HG03378 (cell line): Measurements from ENCODE around the gene BTBD1.
"Not testable (repeated sequence)": the region's sequence is repeated elsewhere in the genome, so short reads cannot be mapped to it uniquely, and the experiment has no call there.

Experiments
- ATAC-seq: cut with Tn5 transposase; IDR thresholded peaks from one replicate; pipeline ENCODE4 v1.9.1; 2021; ENCODE audit warnings: mild to moderate bottlenecking, moderate library complexity; ENCODE audit not compliant: unreplicated experiment

BTBD1 gene

DNA sequence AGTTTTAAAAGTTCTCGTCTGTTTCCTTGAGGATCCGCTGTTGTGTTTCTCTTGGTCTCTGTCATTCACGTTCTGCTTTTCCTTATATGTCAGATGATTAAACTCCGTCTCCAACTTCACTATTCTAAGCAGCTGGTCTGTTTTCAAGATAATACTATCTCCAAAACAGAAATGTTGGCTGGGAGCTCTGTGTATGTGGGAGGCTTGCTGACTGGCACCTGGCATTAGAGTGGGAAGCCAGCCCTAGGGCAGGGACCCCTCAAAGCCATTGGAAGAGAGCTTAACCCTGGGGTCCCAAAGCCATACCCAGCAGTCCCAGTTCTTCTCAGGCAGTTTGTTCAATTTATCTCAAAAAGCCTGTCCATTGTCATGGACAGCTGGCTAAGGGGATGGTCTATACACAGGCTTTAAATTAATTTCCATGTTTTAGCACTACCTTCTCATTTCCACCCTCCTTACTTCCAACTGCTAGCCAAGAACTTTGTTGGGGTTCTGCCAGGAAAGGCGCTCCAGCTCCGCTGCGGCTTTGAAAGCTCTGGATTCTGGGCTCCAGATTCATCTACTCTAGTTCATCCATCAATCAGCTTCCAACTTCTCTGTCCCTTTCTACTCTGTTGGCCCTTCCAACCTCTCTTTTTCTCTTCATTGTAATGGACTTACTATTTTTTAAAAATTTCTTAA, 9.2 kb downstream of the BTBD1 start:
- no peak for ATAC-seq

- no peak for ATAC-seq
These were observed 10.1 kb downstream of the BTBD1 start for GRCh38 chr15:83057002-83057401.

- ATAC-seq: no peak
These were observed 13.9 kb downstream of the BTBD1 start for GRCh38 chr15:83053151-83053550.

GRCh38 chr15:83046558-83047127, 20.4 kb downstream of the BTBD1 start:
- ATAC-seq: no peak

GRCh38 chr15:83044156-83044555, 22.9 kb downstream of the BTBD1 start:
- no peak for ATAC-seq

- no peak for ATAC-seq
These were observed 27.8 kb downstream of the BTBD1 start for GRCh38 chr15:83039206-83039605.

- no peak for ATAC-seq
These were observed 30.8 kb downstream of the BTBD1 start for GRCh38 chr15:83036253-83036652.

DNA sequence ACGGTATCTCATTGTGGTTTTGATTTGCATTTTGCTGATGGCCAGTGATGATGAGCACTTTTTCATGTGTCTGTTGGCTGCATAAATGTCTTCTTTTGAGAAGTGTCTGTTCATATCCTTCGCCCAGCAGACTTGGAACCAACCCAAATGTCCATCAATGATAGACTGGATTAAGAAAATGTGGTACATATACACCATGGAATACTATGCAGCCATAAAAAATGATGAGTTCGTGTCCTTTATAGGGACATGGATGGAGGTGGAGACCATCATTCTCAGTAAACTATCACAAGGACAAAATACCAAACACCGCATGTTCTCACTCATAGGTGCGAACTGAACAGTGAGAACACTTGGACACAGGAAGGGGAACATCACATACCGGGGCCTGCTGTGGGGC, 35.8 kb downstream of the BTBD1 start:
- not testable (repeated sequence) for ATAC-seq

DNA sequence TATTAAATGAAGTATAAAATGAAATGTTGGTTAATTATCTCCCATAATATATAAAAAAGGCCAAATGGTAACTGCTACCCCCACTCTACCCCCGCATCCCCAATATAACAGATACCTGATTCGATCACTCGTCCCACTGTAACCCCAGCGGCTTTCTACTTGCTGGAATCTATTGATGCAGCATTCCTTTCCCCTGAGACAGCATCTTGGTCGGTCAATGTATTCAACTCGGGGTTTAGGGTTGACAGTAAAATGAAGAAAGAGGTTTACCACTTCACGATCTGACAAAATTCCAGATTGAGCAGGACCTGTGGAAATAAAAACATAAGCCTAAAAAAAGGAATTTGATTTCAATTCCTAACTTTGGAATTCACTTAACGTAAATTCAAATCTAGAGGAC, 37.0 kb downstream of the BTBD1 start:
- ATAC-seq: no peak

GRCh38 chr15:83018436-83018835, 48.6 kb downstream of the BTBD1 start:
- ATAC-seq: no peak

GRCh38 chr15:83016906-83017305, 50.1 kb downstream of the BTBD1 start:
- ATAC-seq: no peak

GRCh38 chr15:83015361-83015760, 51.7 kb downstream of the BTBD1 start:
- ATAC-seq: no peak

DNA sequence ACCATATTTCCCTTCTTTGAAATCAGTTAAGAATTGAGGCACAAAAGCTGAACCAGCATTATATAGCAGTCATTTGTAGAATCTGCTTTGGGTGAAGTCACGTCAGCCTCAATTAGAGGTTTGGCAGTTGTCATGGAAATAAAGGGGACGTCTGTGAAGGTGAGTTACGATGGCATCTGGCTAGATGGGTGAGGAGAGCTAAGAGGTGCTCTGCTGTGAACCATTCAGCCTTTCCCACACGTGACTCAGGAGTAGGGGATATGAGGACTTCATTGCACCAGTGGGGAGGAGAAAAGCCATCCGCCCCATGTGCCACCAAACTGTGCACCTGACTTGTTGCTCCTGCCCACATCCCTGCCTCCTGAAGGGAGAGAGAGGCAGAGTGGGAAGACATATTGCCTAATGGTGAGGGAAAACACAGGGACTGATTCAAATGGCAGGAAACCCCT, 52.8 kb downstream of the BTBD1 start:
- ATAC-seq: no peak

- ATAC-seq: no peak
These were observed 54.4 kb downstream of the BTBD1 start for GRCh38 chr15:83012636-83013035.

- no peak for ATAC-seq
These were observed 55.0 kb downstream of the BTBD1 start for GRCh38 chr15:83012076-83012426.

DNA sequence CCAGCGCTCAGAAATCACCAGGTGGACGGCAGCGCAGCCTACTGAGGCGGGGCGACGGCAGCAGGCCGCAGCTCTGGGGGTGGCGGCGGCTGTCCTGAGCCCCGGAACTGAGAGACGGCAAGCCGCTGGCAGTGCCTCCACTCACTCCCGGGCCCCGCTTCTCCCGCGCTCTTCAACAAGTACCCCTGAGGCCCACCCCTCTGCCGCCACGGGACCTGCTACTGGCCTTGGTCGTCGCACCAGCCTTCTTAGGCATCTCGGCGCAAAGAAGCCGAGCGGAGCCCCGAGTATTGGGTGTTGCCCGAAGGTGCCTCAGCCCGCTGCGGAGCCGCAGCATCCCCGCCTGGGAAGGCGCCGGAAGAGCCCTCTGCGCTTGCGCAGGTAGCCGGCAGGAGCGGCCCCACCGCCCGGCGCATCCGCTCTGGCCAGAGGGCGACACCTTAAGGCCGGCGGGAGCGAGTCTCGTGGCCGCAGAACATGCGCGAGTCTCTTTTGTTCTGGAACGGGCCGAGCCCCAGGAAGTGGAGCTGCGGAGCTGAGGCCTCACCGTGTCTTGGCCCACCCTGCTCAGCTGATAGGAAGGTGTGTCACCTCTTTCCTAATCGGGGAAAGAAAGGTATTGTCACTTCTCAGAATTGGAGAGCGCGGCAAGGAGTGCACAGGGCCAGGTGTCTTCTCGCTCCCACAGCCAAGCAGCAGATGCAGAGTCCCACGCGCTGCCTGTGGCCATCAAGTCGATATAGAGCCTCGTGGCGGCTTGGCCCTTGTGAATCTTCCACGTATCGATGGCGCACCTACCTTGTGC, 55.6 kb downstream of the BTBD1 start, which contains the start of gene C15orf40:
Gene C15orf40, minus strand, starts transcription at position 369 of the 805 bp plus-strand sequence. Its CDS starts 32 bp downstream, at position 337.
- ATAC-seq: peak; percentile 74

DNA sequence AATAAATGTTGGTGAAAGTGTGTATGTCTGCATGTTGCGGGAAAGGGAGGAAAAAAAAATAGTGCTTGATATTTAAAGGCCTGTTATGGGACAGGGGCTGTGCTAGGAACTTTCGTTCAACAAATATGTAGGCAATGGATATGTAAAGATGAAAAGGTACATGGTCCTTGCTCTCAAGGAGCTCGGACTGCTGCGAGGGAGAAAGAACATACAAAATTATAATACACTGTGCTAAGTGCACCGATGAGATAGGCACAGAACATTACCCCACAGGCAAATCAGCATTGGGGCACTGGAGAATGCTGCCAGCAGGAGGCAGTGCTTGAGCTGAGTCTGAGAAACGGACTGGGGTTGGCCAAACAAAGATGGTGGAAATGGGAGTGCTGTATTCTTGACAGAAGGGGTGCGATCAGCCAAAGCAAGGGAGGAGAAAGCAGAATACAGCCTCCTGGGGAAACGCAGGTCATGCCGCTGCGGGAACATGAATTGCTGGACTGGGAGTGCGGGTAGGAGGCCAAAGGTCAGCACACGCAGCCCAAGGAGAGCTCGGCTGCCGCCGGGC, 56.3 kb downstream of the BTBD1 start:
- peak; percentile 61 for ATAC-seq

DNA sequence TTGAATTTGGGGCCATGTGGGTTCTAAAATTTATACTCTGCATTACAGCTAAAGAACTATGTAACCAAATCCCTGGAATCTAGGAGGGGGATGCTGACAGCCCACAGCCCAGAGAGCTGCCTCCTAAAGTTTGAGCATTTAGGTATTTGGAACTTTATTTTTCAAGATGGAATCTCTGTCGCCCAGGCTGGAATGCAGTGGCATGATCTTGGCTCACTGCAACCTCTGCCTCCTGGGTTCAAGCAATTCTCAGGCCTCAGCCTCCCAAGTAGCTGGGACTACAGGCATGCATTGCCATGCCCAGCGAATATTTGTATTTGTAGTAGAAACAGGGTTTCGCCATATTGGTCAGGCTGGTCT, 66.4 kb downstream of the BTBD1 start:
- not testable (repeated sequence) for ATAC-seq

DNA sequence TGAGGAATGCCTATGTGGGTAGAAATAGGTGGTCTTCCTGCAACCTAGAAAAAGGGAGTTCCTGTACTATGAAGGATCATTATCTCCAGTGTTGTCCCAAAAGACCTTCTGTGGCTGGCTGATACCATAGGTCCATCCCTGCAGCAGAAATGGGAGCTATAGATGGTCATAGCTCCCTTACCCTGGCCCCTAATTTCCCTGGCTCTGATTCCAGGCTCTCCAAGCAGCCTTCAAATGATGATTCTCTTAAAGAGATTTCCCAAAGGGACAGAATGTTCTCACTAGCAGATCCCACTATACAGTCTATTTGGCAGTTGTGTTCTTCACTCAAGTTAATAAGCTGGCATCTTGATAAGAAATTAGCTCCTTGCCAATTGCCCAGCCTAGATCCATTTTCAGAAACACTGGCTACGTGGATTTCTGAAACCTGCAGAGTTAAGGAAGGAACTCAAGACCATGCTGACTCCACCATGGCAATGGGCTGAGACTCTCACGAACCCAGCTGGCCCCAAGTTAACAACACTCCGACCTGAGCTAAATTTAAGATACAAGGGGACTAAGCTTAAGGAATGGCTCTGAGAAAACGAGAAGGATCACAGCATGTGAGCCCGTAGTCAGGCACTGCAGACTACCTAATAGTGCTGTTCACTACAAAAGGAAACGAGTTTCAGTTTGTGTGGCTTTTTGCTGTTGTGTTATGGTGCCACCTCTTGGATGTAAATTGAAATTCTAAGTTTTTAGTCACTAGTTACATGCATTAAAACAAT, 67.0 kb downstream of the BTBD1 start:
- ATAC-seq: no peak

GRCh38 chr15:82999426-82999825, 67.6 kb downstream of the BTBD1 start:
- no peak for ATAC-seq

DNA sequence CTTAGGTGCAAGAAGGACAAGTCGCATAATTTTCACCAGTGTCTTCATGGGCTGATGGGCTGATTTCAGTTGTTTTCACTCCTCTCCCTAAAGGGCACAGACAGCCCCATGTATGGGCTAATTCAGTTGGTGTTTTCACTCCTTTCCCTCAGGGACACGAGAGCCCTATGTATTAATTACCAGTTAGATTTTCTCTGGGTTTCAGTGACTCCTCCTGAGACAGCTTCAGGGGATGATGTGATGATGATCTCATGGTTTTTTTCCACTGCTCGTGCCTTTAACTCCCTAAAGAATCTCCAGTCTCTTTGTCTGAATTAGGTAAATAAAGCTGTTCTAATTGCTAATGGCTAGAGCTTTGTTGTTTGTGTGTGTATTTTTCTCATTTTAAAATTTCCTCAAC, 71.1 kb downstream of the BTBD1 start:
- no peak for ATAC-seq
